HepG2 (cell line): ENCODE measurements around the gene PDE4D. TPM values are rescaled to one million over a fixed set of nuclear protein-coding genes. Genes with fewer than 3 reads are reported as not detected.

Source experiments
- ATAC-seq: fragments of 200-7000 bp; cut with Tn5 transposase; 3 replicates; pipeline ENCODE4 v1.9.1; 2020; ENCODE audit warnings: mild to moderate bottlenecking, moderate library complexity
- BruUV-seq: library from RNA; stranded (reverse); fragments of 400-500 nt; replicated peaks from 2 replicates; lab custom pipeline; 2021; lab: Mats Ljungman, UMichigan
- CTCF ChIA-PET: fragments of 300-600 bp; formaldehyde crosslinking; extraction: SDS; loops from one replicate; lab custom pipeline; 2021; ENCODE audit warnings: low total read pairs, inconsistent platforms, low intra/inter-chr PET ratio; lab: Yijun Ruan, JAX
- POLR2A ChIA-PET: fragments of 350-600 bp; sonication (Branson Sonifier 250); formaldehyde crosslinking; loops from one replicate; lab custom pipeline; 2020; ENCODE audit warnings: antibody characterized with exemption, inconsistent platforms; lab: Yijun Ruan, JAX
- DNase-seq: peaks from one replicate; pipeline ENCODE4 v3.0.0-alpha.2; 2015; ENCODE audit warnings: low spot score
- FAIRE-seq: peaks from 3 replicates; lab custom pipeline; 2011; peaks lifted over from hg19 to GRCh38; lab: Jason Lieb, UNC
- H2AFZ ChIP-seq: one replicate; pipeline ENCODE4 v1.6.1; 2011; ENCODE audit warnings: low read length, inconsistent platforms
- H3K27ac ChIP-seq: fragments of 300-600 bp; 3 replicates; pipeline ENCODE4 v1.8.0; 2011; ENCODE audit warnings: mixed run types, mild to moderate bottlenecking, mixed read lengths, low read length, inconsistent platforms; ENCODE audit not compliant: insufficient read depth; ENCODE audit errors: extremely low read length
- H3K27me3 ChIP-seq, 2 experiments: fragments of 200-600 bp in 1 of 2; 2 replicates in 1 of 2; 3 replicates in 1 of 2; pipeline versions ENCODE4 v1.6.0 to v1.8.0; 2011; ENCODE audit warnings: low read length in 2 of 2, mild to moderate bottlenecking in 2 of 2, moderate library complexity in 2 of 2, inconsistent platforms in 1 of 2; ENCODE audit not compliant: insufficient read depth in 2 of 2, control insufficient read depth in 1 of 2
- H3K36me3 ChIP-seq, 2 experiments: fragments of 200-600 bp in 1 of 2; replicated peaks in 1 of 2; 2 replicates in 1 of 2; 3 replicates in 1 of 2; pipeline versions ENCODE4 v1.5.1 to v1.8.0; 2011; ENCODE audit warnings: low read length in 2 of 2, inconsistent platforms in 1 of 2; ENCODE audit not compliant: insufficient read depth in 2 of 2, control insufficient read depth in 1 of 2
- H3K4me1 ChIP-seq: 2 replicates; pipeline ENCODE4 v1.5.1; 2012; ENCODE audit warnings: low read length, inconsistent platforms; ENCODE audit not compliant: insufficient read depth
- H3K4me2 ChIP-seq: 2 replicates; pipeline ENCODE4 v1.6.0; 2011; ENCODE audit warnings: low read depth, low read length, inconsistent platforms
- H3K4me3 ChIP-seq, 3 experiments: fragments of 200-600 bp in 1 of 3; sonication (generic), shearing (Covaris generic) in 1 of 3; replicated peaks in 1 of 3; 2 replicates each; pipeline ENCODE4 v1.5.1; 2011 to 2016; ENCODE audit warnings: low read length in 3 of 3, inconsistent platforms in 2 of 3, low read depth in 2 of 3, mild to moderate bottlenecking in 2 of 3, control low read depth in 1 of 3, mixed read lengths in 1 of 3; ENCODE audit not compliant: insufficient read depth in 1 of 3
- H3K79me2 ChIP-seq: one replicate; pipeline ENCODE4 v1.6.1; 2011; ENCODE audit warnings: low read length, inconsistent platforms; ENCODE audit not compliant: insufficient read depth
- H3K9ac ChIP-seq: 2 replicates; pipeline ENCODE4 v1.6.0; 2011; ENCODE audit warnings: mild to moderate bottlenecking, low read depth, low read length, inconsistent platforms; ENCODE audit not compliant: insufficient read depth
- H3K9me3 ChIP-seq: 2 replicates; pipeline ENCODE4 v1.5.1; 2012; ENCODE audit warnings: mild to moderate bottlenecking, low read length
- H4K20me1 ChIP-seq: 2 replicates; pipeline ENCODE4 v1.6.0; 2011; ENCODE audit warnings: inconsistent platforms, mild to moderate bottlenecking, low read length, moderate library complexity; ENCODE audit not compliant: insufficient read depth
- AKAP8 ChIP-seq: sonication (generic); formaldehyde crosslinking; IDR thresholded peaks from 2 replicates; pipeline ENCODE4 v1.5.1; 2020; ENCODE audit warnings: mild to moderate bottlenecking, missing genetic modification reagents
- GTF2F1 ChIP-seq: fragments of 150-350 bp; IDR thresholded peaks from 2 replicates; pipeline ENCODE4 v1.6.1; 2014; ENCODE audit warnings: low read length
- KDM2A ChIP-seq: sonication (generic); formaldehyde crosslinking; IDR thresholded peaks from 2 replicates; pipeline ENCODE4 v1.4.0; 2020; ENCODE audit warnings: low read depth, missing genetic modification reagents, borderline replicate concordance
- NCOA2 ChIP-seq: sonication (generic); formaldehyde crosslinking; IDR thresholded peaks from 2 replicates; pipeline ENCODE4 v1.8.0; 2022; ENCODE audit warnings: inconsistent platforms
- NKX3-1 ChIP-seq: sonication (generic); formaldehyde crosslinking; IDR thresholded peaks from 2 replicates; pipeline ENCODE4 v1.5.0; 2020; ENCODE audit warnings: missing genetic modification reagents
- PCBP1 ChIP-seq: fragments of 200-400 bp; formaldehyde crosslinking; IDR thresholded peaks from 2 replicates; pipeline ENCODE4 v1.6.1; 2017; ENCODE audit warnings: mild to moderate bottlenecking, low read depth, low read length, borderline replicate concordance
- PLRG1 ChIP-seq: fragments of 450-650 bp; conservative IDR thresholded peaks from 2 replicates; pipeline ENCODE4 v1.6.1; 2016
- TCF7 ChIP-seq: sonication (generic); IDR thresholded peaks from 2 replicates; pipeline ENCODE4 v1.6.1; 2016; ENCODE audit warnings: antibody characterized with exemption, low read depth
- ZNF12 ChIP-seq: sonication (generic); formaldehyde crosslinking; IDR thresholded peaks from 2 replicates; pipeline ENCODE4 v1.5.0; 2020; ENCODE audit warnings: missing genetic modification reagents
- ZNF160 ChIP-seq: sonication (generic); formaldehyde crosslinking; IDR thresholded peaks from 2 replicates; pipeline ENCODE4 v1.8.0; 2022; ENCODE audit warnings: mild to moderate bottlenecking, inconsistent platforms, missing genetic modification reagents
- ZNF292 ChIP-seq: sonication (generic); formaldehyde crosslinking; IDR thresholded peaks from 2 replicates; pipeline ENCODE4 v1.8.1; 2022; ENCODE audit warnings: mild to moderate bottlenecking, low read depth, missing genetic modification reagents, borderline replicate concordance
- ZNF446 ChIP-seq: sonication (generic); formaldehyde crosslinking; IDR thresholded peaks from 2 replicates; pipeline ENCODE4 v1.5.0; 2020; ENCODE audit warnings: mild to moderate bottlenecking, missing genetic modification reagents
- ZNF496 ChIP-seq: sonication (generic); formaldehyde crosslinking; IDR thresholded peaks from 2 replicates; pipeline ENCODE4 v1.8.1; 2023; ENCODE audit warnings: mild to moderate bottlenecking, moderate library complexity, missing genetic modification reagents; ENCODE audit not compliant: insufficient replicate concordance
- ZNF7 ChIP-seq: IDR thresholded peaks from 2 replicates; pipeline ENCODE4 v1.6.1; 2016; ENCODE audit warnings: missing biosample characterization, missing genetic modification reagents
- ZSCAN31 ChIP-seq: sonication (generic); formaldehyde crosslinking; IDR thresholded peaks from 2 replicates; pipeline ENCODE4 v1.5.0; 2020; ENCODE audit warnings: low read depth, mild to moderate bottlenecking, missing genetic modification reagents
- WGBS: methylation state at CpG from one replicate; pipeline ENCODE4 v1.1.6; 2017; ENCODE audit warnings: low lambda C conversion rate; 5-methylcytosine and 5-hydroxymethylcytosine counted together
- in situ Hi-C: cut with HindIII; loops from 2 replicates; pipeline ENCODE4 v1.10.0; 2017; ENCODE audit warnings: low pct_unique_long_range_greater_than_20kb; ENCODE audit not compliant: extremely low pct_ligation_motif_present
- intact Hi-C: fragments of 100-400 bp; cut with micrococcal nuclease; formaldehyde crosslinking; loops from one replicate; pipeline ENCODE4 v1.10.0; 2022; ENCODE audit not compliant: unreplicated experiment
- polyA plus RNA-seq, 8 experiments: library from polyadenylated mRNA; depleted of rRNA in 3 of 8; stranded (reverse) in 7 of 8; unstranded in 1 of 8; fragments of >200 nt; fragmentation: Illumina TruSeq in 4 of 8; extraction: Trizol in 4 of 8; gene quantifications; 2 replicates each; pipeline versions ENCODE4 v1.2.1 to v1.2.3, GENCODE V29; 2011 to 2016; ENCODE audit warnings: low read depth in 4 of 8, missing spikeins in 1 of 8, mixed read lengths in 1 of 8; ENCODE audit not compliant: insufficient read depth in 1 of 8
- total RNA-seq, 5 experiments: library from RNA; depleted of rRNA; stranded (reverse); fragments of >200 nt; fragmentation: Illumina TruSeq; extraction: Trizol; gene quantifications; 2 replicates each; pipeline ENCODE4 v1.2.3, GENCODE V29; 2016; ENCODE audit warnings: low read depth in 1 of 5
- TF ChIP-seq, protein P1 (sequence below): sonication (generic); formaldehyde crosslinking; IDR thresholded peaks from 2 replicates; pipeline ENCODE4 v1.5.0; 2020; ENCODE audit warnings: mild to moderate bottlenecking, missing genetic modification reagents, borderline replicate concordance
- TF ChIP-seq, protein P2 (sequence below): sonication (generic); formaldehyde crosslinking; IDR thresholded peaks from 2 replicates; pipeline ENCODE4 v1.5.0; 2020; ENCODE audit warnings: missing genetic modification reagents

PDE4D gene
- total and polyA plus RNA-seq, 2 of the 13 experiments (the other 11 are each of a cell fraction or from before 2014, with no cell fraction given): 7.0 to 12.2 TPM

DNA sequence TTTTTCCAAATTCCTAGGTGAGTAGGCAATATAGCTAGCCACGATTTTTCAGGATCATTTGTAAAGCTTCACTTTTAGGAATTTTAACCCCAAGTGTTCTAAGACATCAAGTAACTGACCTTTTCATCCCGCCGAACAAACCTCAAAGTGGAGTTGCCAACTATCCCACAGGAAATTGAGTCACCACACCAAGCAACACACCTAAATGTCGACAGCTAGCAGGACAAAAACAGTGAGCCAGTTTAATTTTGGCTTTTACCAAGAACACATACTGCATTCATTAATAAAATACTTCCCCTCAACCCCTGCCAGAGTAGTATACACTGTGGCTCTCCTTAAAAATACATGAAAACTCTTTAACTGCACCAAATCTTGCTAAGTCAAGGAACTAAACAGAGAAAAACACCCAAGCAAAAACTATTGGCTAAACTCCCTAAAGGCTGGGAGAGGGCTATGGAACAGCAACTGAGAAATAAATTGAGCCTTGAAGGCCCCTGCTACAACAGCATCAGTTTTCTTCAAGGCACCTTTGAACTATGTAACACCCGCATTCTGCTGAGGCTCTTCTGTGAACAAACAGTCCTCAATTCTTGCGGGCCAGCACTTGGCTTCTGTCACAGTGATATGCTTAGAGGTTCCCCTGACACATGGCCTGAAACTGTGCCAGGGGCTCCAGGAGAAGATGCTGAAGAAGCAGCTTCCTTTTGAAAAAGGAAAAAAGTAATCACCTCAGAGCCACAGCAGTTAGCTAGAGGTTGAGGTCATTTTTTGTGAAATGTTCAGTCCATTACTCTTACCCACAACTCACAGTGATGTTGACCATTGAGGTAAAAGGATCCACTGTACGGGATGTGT is 851.1 kb downstream of the PDE4D start:
- intact Hi-C loops: no loop called here
- H3K27ac ChIP-seq: no peak overlapping the region
- H3K9me3 ChIP-seq: no peaks in the 10 kb centered on the region
- no peak overlapping the region for H3K9ac ChIP-seq
- no peak overlapping the region for H2AFZ ChIP-seq
- no peaks in the 10 kb centered on the region for H3K36me3 ChIP-seq
- no peaks in the 10 kb centered on the region for H4K20me1 ChIP-seq
- no peak overlapping the region for H3K4me3 ChIP-seq
- POLR2A ChIA-PET: no interaction called here
- H3K4me1 ChIP-seq: peaks cover 41% of the 10 kb centered on the region
- ATAC-seq (no peak), FAIRE-seq (no peak), DNase-seq (no peak)
- 26% methylated on average over 6 of the region's 7 CpGs for WGBS
- in situ Hi-C loops: no loop called here
- peaks cover 2% of the 10 kb centered on the region for H3K79me2 ChIP-seq
- no TSS peak for BruUV-seq
- H3K4me2 ChIP-seq: no peak overlapping the region
- CTCF ChIA-PET: no interaction called here
- peaks cover 0 to 13% of the 10 kb centered on the region in 2 experiments; a peak in 1 of 5 replicates for H3K27me3 ChIP-seq
- TF ChIP-seq ZNF7 (CRISPR knock-in tag) (0 out of 2 replicates have a peak, but pooled peaks have one; percentile 42), NCOA2 (CRISPR knock-in tag) (0 out of 2 replicates have a peak, but pooled peaks have one; percentile 12), ZNF160 (CRISPR knock-in tag) (no peak), TCF7 (peak; percentile 44; the same call in 1 of the 2 replicates), NKX3-1 (no peak), PLRG1 (no peak), ZNF12 (CRISPR knock-in tag) (no peak), ZSCAN31 (CRISPR knock-in tag) (no peak), ZNF496 (CRISPR knock-in tag) (no peak), AKAP8 (no peak), ZNF446 (CRISPR knock-in tag) (no peak), KDM2A (no peak), PCBP1 (no peak), GTF2F1 (no peak), ZNF292 (CRISPR knock-in tag) (no peak)
- TF ChIP-seq, protein P1, sequence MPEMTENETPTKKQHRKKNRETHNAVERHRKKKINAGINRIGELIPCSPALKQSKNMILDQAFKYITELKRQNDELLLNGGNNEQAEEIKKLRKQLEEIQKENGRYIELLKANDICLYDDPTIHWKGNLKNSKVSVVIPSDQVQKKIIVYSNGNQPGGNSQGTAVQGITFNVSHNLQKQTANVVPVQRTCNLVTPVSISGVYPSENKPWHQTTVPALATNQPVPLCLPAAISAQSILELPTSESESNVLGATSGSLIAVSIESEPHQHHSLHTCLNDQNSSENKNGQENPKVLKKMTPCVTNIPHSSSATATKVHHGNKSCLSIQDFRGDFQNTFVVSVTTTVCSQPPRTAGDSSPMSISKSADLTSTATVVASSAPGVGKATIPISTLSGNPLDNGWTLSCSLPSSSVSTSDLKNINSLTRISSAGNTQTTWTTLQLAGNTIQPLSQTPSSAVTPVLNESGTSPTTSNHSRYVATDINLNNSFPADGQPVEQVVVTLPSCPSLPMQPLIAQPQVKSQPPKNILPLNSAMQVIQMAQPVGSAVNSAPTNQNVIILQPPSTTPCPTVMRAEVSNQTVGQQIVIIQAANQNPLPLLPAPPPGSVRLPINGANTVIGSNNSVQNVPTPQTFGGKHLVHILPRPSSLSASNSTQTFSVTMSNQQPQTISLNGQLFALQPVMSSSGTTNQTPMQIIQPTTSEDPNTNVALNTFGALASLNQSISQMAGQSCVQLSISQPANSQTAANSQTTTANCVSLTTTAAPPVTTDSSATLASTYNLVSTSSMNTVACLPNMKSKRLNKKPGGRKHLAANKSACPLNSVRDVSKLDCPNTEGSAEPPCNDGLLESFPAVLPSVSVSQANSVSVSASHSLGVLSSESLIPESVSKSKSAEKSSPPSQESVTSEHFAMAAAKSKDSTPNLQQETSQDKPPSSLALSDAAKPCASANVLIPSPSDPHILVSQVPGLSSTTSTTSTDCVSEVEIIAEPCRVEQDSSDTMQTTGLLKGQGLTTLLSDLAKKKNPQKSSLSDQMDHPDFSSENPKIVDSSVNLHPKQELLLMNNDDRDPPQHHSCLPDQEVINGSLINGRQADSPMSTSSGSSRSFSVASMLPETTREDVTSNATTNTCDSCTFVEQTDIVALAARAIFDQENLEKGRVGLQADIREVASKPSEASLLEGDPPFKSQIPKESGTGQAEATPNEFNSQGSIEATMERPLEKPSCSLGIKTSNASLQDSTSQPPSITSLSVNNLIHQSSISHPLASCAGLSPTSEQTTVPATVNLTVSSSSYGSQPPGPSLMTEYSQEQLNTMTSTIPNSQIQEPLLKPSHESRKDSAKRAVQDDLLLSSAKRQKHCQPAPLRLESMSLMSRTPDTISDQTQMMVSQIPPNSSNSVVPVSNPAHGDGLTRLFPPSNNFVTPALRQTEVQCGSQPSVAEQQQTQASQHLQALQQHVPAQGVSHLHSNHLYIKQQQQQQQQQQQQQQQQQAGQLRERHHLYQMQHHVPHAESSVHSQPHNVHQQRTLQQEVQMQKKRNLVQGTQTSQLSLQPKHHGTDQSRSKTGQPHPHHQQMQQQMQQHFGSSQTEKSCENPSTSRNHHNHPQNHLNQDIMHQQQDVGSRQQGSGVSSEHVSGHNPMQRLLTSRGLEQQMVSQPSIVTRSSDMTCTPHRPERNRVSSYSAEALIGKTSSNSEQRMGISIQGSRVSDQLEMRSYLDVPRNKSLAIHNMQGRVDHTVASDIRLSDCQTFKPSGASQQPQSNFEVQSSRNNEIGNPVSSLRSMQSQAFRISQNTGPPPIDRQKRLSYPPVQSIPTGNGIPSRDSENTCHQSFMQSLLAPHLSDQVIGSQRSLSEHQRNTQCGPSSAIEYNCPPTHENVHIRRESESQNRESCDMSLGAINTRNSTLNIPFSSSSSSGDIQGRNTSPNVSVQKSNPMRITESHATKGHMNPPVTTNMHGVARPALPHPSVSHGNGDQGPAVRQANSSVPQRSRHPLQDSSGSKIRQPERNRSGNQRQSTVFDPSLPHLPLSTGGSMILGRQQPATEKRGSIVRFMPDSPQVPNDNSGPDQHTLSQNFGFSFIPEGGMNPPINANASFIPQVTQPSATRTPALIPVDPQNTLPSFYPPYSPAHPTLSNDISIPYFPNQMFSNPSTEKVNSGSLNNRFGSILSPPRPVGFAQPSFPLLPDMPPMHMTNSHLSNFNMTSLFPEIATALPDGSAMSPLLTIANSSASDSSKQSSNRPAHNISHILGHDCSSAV (CRISPR knock-in tag): no peak
- TF ChIP-seq, protein P2, sequence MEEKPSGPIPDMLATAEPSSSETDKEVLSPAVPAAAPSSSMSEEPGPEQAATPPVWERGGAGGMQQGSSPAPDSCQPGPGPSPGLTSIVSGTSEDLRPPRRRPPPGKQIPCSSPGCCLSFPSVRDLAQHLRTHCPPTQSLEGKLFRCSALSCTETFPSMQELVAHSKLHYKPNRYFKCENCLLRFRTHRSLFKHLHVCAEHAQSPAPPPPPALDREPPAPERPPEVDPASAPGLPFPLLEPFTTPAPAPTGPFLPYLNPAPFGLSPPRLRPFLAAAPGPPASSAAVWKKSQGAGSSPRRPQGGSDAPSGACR (CRISPR knock-in tag): no peak
